B cell (primary cell): ENCODE data around the gene MYOF. TPM values are rescaled to one million over a fixed set of nuclear protein-coding genes. Genes with fewer than 3 reads are reported as not detected.

ENCODE experiments used
- ATAC-seq: fragments of 200-7000 bp; cut with Tn5 transposase; one replicate; pipeline ENCODE4 v1.10.0; 2021; ENCODE audit warnings: low read depth, mild to moderate bottlenecking, moderate number of reproducible peaks, moderate library complexity
- CTCF ChIA-PET: fragments of 350-600 bp; sonication (Branson Sonifier 250); formaldehyde crosslinking; loops from one replicate; lab custom pipeline; 2021; ENCODE audit warnings: antibody characterized with exemption, inconsistent platforms; lab: Charles Lee
- POLR2A ChIA-PET: fragments of 350-600 bp; sonication (Branson Sonifier 250); formaldehyde crosslinking; loops from one replicate; lab custom pipeline; 2021; ENCODE audit warnings: antibody characterized with exemption; lab: Charles Lee
- DNase-seq: peaks from one replicate; pipeline ENCODE4 v3.0.0; 2013
- H2AFZ ChIP-seq: 2 replicates; pipeline ENCODE4 v1.6.1; 2012; ENCODE audit warnings: mild to moderate bottlenecking, low read depth, low read length; ENCODE audit not compliant: insufficient read depth, poor library complexity, severe bottlenecking
- H3K27ac ChIP-seq, 2 donors: 1 replicate in 1 of 2; 2 replicates in 1 of 2; pipeline ENCODE4 v1.5.1; 2012 to 2013; ENCODE audit warnings: low read length in 2 of 2, mild to moderate bottlenecking in 2 of 2, moderate library complexity in 1 of 2
- H3K27me3 ChIP-seq, 4 experiments: fragments of 200-600 bp in 1 of 4; sonication (generic) in 1 of 4; replicated peaks in 1 of 4; 1 replicate in 2 of 4; 2 replicates in 2 of 4; pipeline versions ENCODE4 v1.6.1 to v1.7.0; 2013 to 2016; ENCODE audit warnings: low read length in 3 of 4, mild to moderate bottlenecking in 2 of 4, mixed read lengths in 1 of 4, moderate library complexity in 1 of 4; ENCODE audit not compliant: insufficient read depth in 4 of 4, control insufficient read depth in 3 of 4; ENCODE audit errors: control extremely low read depth in 1 of 4
- H3K36me3 ChIP-seq, 2 experiments: replicated peaks in 1 of 2; 1 replicate in 1 of 2; 2 replicates in 1 of 2; pipeline versions ENCODE4 v1.6.1 to v1.7.1; 2013; ENCODE audit warnings: low read length in 1 of 2; ENCODE audit not compliant: insufficient read depth in 2 of 2, control insufficient read depth in 1 of 2; ENCODE audit errors: control extremely low read depth in 1 of 2, extremely low read depth in 1 of 2
- H3K4me1 ChIP-seq, 2 donors: fragments of 200-600 bp in 1 of 2; sonication (generic) in 1 of 2; 1 replicate in 1 of 2; 2 replicates in 1 of 2; pipeline versions ENCODE4 v1.5.1 to v1.6.1; 2013 to 2017; ENCODE audit warnings: low read length in 2 of 2; ENCODE audit not compliant: control insufficient read depth in 2 of 2, insufficient read depth in 2 of 2
- H3K4me2 ChIP-seq: replicated peaks from 2 replicates; pipeline ENCODE3; 2012; ENCODE audit warnings: mild to moderate bottlenecking, low read depth, low read length; ENCODE audit not compliant: poor library complexity, severe bottlenecking
- H3K4me3 ChIP-seq, 5 experiments: fragments of 200-600 bp in 1 of 5; sonication (generic) in 1 of 5; 1 replicate in 3 of 5; 2 replicates in 2 of 5; pipeline versions ENCODE4 v1.5.1 to v1.7.0; 2011 to 2016; ENCODE audit warnings: low read length in 4 of 5, mild to moderate bottlenecking in 4 of 5, low read depth in 2 of 5, control low read depth in 1 of 5, moderate library complexity in 1 of 5; ENCODE audit not compliant: insufficient read depth in 1 of 5; ENCODE audit errors: control extremely low read depth in 1 of 5, extremely low read depth in 1 of 5
- H3K79me2 ChIP-seq: fragments of 200-600 bp; sonication (generic); one replicate; pipeline ENCODE4 v1.6.0; 2016; ENCODE audit warnings: low read length; ENCODE audit not compliant: control insufficient read depth, insufficient read depth
- H3K9ac ChIP-seq: fragments of 200-600 bp; sonication (generic); 2 replicates; pipeline ENCODE4 v1.6.1; 2017; ENCODE audit warnings: mild to moderate bottlenecking, low read length, moderate library complexity
- H3K9me3 ChIP-seq, 3 donors: one replicate each; pipeline versions ENCODE4 v1.6.1 to v1.7.1; 2013; ENCODE audit warnings: low read length in 2 of 3; ENCODE audit not compliant: control insufficient read depth in 2 of 3, insufficient read depth in 1 of 3; ENCODE audit errors: control extremely low read depth in 1 of 3
- H4K20me1 ChIP-seq: 2 replicates; pipeline ENCODE4 v1.6.0; 2012; ENCODE audit warnings: mild to moderate bottlenecking, low read length; ENCODE audit not compliant: insufficient read depth, control insufficient read depth, poor library complexity, severe bottlenecking
- H3K27ac Mint-ChIP-seq: one replicate; pipeline ENCODE4 v1.8.0; 2021; ENCODE audit warnings: mixed read lengths
- H3K27me3 Mint-ChIP-seq: one replicate; pipeline ENCODE4 v1.8.0; 2021; ENCODE audit warnings: mixed read lengths
- H3K4me1 Mint-ChIP-seq: one replicate; pipeline ENCODE4 v1.8.0; 2021; ENCODE audit warnings: mixed read lengths
- H3K4me3 Mint-ChIP-seq: one replicate; pipeline ENCODE4 v1.8.0; 2021; ENCODE audit warnings: mixed read lengths
- H3K9me3 Mint-ChIP-seq: one replicate; pipeline ENCODE4 v1.8.0; 2022; ENCODE audit warnings: mixed read lengths; ENCODE audit not compliant: insufficient read depth
- EZH2 ChIP-seq: IDR thresholded peaks from 2 replicates; pipeline ENCODE4 v1.6.1; 2012; ENCODE audit warnings: borderline replicate concordance, low read depth, mild to moderate bottlenecking, moderate library complexity, low read length; ENCODE audit not compliant: insufficient read depth, poor library complexity, severe bottlenecking
- WGBS: methylation state at CpG from one replicate; pipeline ENCODE4 v1.1.5; 2013; ENCODE audit warnings: missing lambda C conversion rate; ENCODE audit not compliant: insufficient coverage; 5-methylcytosine and 5-hydroxymethylcytosine counted together
- intact Hi-C: fragments of 100-400 bp; cut with micrococcal nuclease; formaldehyde crosslinking; loops from one replicate; pipeline ENCODE4 v1.10.0; 2022
- polyA plus RNA-seq: library from polyadenylated mRNA; depleted of rRNA; stranded (reverse); fragments of >200 nt; gene quantifications from 2 replicates; pipeline ENCODE4 v1.2.3, GENCODE V29; 2012
- total RNA-seq, 2 donors: library from RNA; stranded (reverse); fragments of 120-200 nt in 1 of 2; gene quantifications; 1 replicate in 1 of 2; 2 replicates in 1 of 2; pipeline versions ENCODE4 v1.2.3 to v1.2.4, GENCODE V29; 2013 to 2022
- TF ChIP-seq, protein P1 (sequence below): fragments of 200-600 bp; IDR thresholded peaks from one replicate; pipeline ENCODE4 v1.8.0; 2022; ENCODE audit warnings: antibody characterized with exemption, mild to moderate bottlenecking

MYOF gene
- total and polyA plus RNA-seq, 2 donors (not counting 1 experiment from before 2014, with no cell fraction given) = 0.07 to 0.18 TPM

DNA sequence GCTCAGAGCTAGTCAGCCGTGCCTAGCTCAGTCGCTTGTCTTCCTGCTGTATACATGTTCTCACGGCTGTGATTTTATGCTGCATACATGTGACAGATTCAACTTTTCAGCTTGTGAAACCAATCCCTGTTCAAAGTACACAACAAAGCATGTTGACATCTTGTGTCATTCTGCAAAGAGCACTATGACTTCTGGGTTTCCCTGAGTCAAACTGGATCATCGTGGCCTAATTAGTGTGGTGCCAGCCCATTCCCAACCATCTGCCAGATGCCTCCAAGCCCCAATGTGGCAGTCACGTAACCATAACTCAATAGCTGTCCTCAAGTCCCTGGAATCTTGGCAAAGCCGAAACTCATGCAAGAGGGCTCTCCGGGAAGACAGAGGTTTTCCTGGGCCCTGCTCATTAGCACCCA, 144.8 kb downstream of the MYOF start:
- H4K20me1 ChIP-seq = no peaks in the 10 kb centered on the region
- intact Hi-C loops = no loop called here
- ChIA-PET POLR2A (no interaction called here), CTCF (interaction anchor here (1.2 kb wide), 1 partner anchor 16 kb away, joined by 4 read pairs; no protein-coding TSS in a partner anchor)
- no peak for DNase-seq
- Mint-ChIP-seq H3K4me1 (no peaks in the 10 kb centered on the region), H3K27me3 (peaks cover 13% of the 10 kb centered on the region), H3K4me3 (no peak overlapping the region), H3K9me3 (no peaks in the 10 kb centered on the region), H3K27ac (no peak overlapping the region)
- H2AFZ ChIP-seq = no peak overlapping the region
- WGBS = 85% methylated on average over 7 of the region's 7 CpGs
- no peak overlapping the region for H3K4me3 ChIP-seq
- H3K9me3 ChIP-seq = no peaks in the 10 kb centered on the region
- no peak overlapping the region for H3K4me2 ChIP-seq
- H3K79me2 ChIP-seq = no peaks in the 10 kb centered on the region
- TF ChIP-seq, protein P1, sequence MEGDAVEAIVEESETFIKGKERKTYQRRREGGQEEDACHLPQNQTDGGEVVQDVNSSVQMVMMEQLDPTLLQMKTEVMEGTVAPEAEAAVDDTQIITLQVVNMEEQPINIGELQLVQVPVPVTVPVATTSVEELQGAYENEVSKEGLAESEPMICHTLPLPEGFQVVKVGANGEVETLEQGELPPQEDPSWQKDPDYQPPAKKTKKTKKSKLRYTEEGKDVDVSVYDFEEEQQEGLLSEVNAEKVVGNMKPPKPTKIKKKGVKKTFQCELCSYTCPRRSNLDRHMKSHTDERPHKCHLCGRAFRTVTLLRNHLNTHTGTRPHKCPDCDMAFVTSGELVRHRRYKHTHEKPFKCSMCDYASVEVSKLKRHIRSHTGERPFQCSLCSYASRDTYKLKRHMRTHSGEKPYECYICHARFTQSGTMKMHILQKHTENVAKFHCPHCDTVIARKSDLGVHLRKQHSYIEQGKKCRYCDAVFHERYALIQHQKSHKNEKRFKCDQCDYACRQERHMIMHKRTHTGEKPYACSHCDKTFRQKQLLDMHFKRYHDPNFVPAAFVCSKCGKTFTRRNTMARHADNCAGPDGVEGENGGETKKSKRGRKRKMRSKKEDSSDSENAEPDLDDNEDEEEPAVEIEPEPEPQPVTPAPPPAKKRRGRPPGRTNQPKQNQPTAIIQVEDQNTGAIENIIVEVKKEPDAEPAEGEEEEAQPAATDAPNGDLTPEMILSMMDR = no peak
- no peak for TF ChIP-seq EZH2
- ATAC-seq = no peak
- no peaks in the 10 kb centered on the region for H3K4me1 ChIP-seq
- H3K9ac ChIP-seq = no peak overlapping the region
- H3K36me3 ChIP-seq = no peaks in the 10 kb centered on the region
- peaks cover 0 to 2% (median 0%) of the 10 kb centered on the region in 4 experiments for H3K27me3 ChIP-seq
- H3K27ac ChIP-seq = no peak overlapping the region

DNA sequence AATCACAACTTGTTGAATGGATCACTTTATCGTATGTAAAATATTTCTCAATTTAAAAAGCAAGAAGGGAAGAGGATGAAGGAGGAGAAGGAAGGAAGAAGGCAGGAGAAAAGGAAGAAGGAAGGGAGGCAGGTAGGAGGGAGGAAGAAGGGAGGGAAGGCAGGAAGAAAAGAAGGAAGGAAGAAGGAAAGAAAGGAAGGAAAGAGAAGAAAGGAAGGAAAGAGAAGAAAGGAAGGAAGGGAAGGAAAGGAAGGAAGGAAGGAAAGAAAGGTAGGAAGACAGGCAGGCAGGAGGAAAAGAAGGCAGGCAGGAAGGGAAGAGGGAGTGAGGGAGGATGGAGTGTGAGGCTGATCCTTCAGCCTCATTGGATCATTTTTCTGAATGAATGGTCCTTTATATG, 145.5 kb downstream of the MYOF start:
- Histone ChIP-seq H3K4me2 (no peak overlapping the region), H3K79me2 (no peaks in the 10 kb centered on the region), H3K27ac (no peak overlapping the region), H3K9ac (no peak overlapping the region), H3K4me3 (no peak overlapping the region), H3K9me3 (no peaks in the 10 kb centered on the region), H3K27me3 (peaks cover 0 to 2% (median 0%) of the 10 kb centered on the region in 4 experiments), H2AFZ (no peak overlapping the region), H4K20me1 (no peaks in the 10 kb centered on the region), H3K36me3 (no peaks in the 10 kb centered on the region), H3K4me1 (no peaks in the 10 kb centered on the region)
- H3K4me3 Mint-ChIP-seq = no peak overlapping the region
- DNase-seq (no peak), ATAC-seq (no peak)
- 100% methylated on average over 1 of the region's 1 CpG for WGBS
- H3K27me3 Mint-ChIP-seq = peaks cover 13% of the 10 kb centered on the region
- ChIA-PET POLR2A (no interaction called here), CTCF (interaction anchor here (0.6 to 0.7 kb wide), 2 partner anchors 222 to 1013 kb away, joined by 3 read pairs; no protein-coding TSS in a partner anchor)
- intact Hi-C loops = no loop called here
- H3K4me1 Mint-ChIP-seq = no peaks in the 10 kb centered on the region
- H3K9me3 Mint-ChIP-seq = no peaks in the 10 kb centered on the region
- no peak for TF ChIP-seq EZH2
- TF ChIP-seq, protein P1 = no peak
- H3K27ac Mint-ChIP-seq = no peak overlapping the region
